Uterus (tissue), 2 donors: ENCODE measurements around the gene PPFIBP1.

Source experiments
- POLR2A ChIP-seq, 2 donors: fragments of 450-650 bp; IDR thresholded peaks; one replicate each; pipeline ENCODE4 v1.6.1; 2016; ENCODE audit warnings: antibody characterized with exemption in 2 of 2, mild to moderate bottlenecking in 1 of 2, moderate library complexity in 1 of 2
- TF ChIP-seq, protein P1 (sequence below), 4 experiments: fragments of 200-600 bp in 2 of 4; fragments of 450-650 bp in 2 of 4; sonication (generic) in 2 of 4; IDR thresholded peaks; one replicate each; pipeline ENCODE4 v1.5.1; 2016 to 2019; ENCODE audit warnings: antibody characterized with exemption in 4 of 4, mild to moderate bottlenecking in 2 of 4, moderate library complexity in 1 of 4

DNA sequence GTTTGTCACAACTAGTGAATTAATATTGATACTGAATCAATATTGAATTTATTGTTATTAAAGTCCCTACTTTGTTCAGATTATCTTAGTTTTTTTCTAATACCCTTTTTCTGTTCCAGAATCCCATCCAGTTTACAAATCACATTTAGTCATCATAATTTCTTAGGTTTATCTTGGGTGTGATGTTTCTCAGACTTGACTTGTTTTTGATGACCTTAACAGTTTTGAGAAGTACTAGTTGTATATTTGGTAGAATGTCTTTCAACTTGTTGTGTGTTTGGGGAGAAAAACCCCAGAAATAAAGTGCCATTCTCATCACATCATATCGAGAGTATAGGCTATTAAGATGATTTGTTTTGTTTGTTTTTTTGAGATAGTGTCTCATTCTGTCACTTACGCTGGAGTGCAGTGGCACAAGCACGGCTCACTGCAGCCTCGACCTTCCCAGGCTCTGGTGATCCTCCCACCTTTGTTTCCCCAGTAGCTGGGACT, 206.1 kb downstream of the PPFIBP1 start:
- TF ChIP-seq, protein P1, sequence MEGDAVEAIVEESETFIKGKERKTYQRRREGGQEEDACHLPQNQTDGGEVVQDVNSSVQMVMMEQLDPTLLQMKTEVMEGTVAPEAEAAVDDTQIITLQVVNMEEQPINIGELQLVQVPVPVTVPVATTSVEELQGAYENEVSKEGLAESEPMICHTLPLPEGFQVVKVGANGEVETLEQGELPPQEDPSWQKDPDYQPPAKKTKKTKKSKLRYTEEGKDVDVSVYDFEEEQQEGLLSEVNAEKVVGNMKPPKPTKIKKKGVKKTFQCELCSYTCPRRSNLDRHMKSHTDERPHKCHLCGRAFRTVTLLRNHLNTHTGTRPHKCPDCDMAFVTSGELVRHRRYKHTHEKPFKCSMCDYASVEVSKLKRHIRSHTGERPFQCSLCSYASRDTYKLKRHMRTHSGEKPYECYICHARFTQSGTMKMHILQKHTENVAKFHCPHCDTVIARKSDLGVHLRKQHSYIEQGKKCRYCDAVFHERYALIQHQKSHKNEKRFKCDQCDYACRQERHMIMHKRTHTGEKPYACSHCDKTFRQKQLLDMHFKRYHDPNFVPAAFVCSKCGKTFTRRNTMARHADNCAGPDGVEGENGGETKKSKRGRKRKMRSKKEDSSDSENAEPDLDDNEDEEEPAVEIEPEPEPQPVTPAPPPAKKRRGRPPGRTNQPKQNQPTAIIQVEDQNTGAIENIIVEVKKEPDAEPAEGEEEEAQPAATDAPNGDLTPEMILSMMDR (IDR thresholded peaks at IDR 0.05): no peak
- TF ChIP-seq POLR2A (IDR thresholded peaks at IDR 0.05): no peak
